Activated CD8-positive, alpha-beta memory T cell treated with anti-CD3 and anti-CD28 coated beads, Interleukin-2, amount 10 ng/mL, durations not matched to agents 7 days and 5 days (primary cell): ENCODE data around the gene SYNE1. TPM values are rescaled to one million over a fixed set of nuclear protein-coding genes. Genes with fewer than 3 reads are reported as not detected.

ENCODE experiments used
- ATAC-seq: fragments of 150-1000 bp; cut with Tn5 transposase; one replicate; pipeline ENCODE4 v1.10.0; 2021; ENCODE audit warnings: moderate library complexity
- CTCF ChIA-PET: fragments of 350-600 bp; sonication (Branson Sonifier 250); formaldehyde crosslinking; loops from one replicate; lab custom pipeline; 2021; ENCODE audit warnings: antibody characterized with exemption; lab: Charles Lee
- DNase-seq: peaks from one replicate; pipeline ENCODE4 v3.0.0-alpha.2; 2020
- H3K27ac Mint-ChIP-seq: one replicate; pipeline ENCODE4 v1.8.0; 2021; ENCODE audit warnings: mild to moderate bottlenecking, mixed read lengths
- H3K27me3 Mint-ChIP-seq: one replicate; pipeline ENCODE4 v1.8.0; 2021; ENCODE audit warnings: mixed read lengths
- H3K36me3 Mint-ChIP-seq: one replicate; pipeline ENCODE4 v1.8.0; 2021; ENCODE audit warnings: mild to moderate bottlenecking, mixed read lengths
- H3K4me1 Mint-ChIP-seq: one replicate; pipeline ENCODE4 v1.8.0; 2021; ENCODE audit warnings: mixed read lengths
- H3K4me3 Mint-ChIP-seq: one replicate; pipeline ENCODE4 v1.8.0; 2021; ENCODE audit warnings: mild to moderate bottlenecking, moderate library complexity, mixed read lengths
- H3K9me3 Mint-ChIP-seq: one replicate; pipeline ENCODE4 v1.8.0; 2022; ENCODE audit warnings: low read depth, mixed read lengths
- total RNA-seq, 2 experiments: library from RNA; stranded (reverse); gene quantifications; one replicate each; pipeline ENCODE4 v1.2.3, GENCODE V29; 2021

Gene SYNE1
- total RNA-seq, 2 experiments from 2014 or later, result 58.5 to 76.6 TPM

DNA sequence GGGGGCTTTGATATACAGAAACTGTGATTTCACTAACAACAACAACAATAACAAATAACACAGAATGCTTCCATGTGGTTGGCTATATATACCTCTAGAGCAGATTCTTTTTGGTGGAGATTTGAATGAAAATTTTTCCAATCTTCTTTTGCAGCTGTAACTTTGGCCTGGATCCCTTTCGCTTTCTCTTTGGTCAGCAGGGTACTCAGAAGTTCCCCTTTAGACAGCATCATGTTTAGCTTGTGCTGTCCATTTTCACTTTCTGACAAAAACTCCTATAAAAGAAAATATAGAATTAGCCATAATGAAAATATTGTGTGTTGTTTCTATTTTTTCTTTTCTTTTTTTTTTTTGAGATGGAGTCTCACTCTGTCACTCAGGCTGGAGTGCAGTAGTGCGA, 264.2 kb downstream of the SYNE1 start:
- no peaks in the 10 kb centered on the region for H3K9me3 Mint-ChIP-seq
- no peak for ATAC-seq
- DNase-seq, result no peak
- no peak overlapping the region for H3K27ac Mint-ChIP-seq
- H3K36me3 Mint-ChIP-seq, result no peaks in the 10 kb centered on the region
- no peak overlapping the region for H3K4me3 Mint-ChIP-seq
- CTCF ChIA-PET, result no interaction called here
- no peaks in the 10 kb centered on the region for H3K27me3 Mint-ChIP-seq
- H3K4me1 Mint-ChIP-seq, result no peaks in the 10 kb centered on the region

DNA sequence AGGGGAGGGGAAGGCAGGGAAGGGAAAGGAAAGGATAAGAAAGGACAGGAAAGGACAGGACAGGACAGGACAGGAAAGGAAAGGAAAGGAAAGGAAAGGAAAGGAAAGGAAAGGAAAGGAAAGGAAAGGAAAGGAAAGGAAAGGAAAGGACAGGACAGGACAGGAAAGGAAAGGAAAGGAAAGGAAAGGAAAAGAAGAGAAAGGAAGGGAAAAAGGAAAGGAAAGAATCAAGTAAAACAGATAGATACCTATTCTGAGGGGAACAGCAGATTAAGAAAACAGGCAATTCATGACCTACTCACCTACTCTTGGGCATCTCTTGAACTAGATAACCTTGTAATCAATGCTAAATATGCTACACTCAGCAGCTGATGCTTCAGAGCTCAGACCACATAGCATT, 265.4 kb downstream of the SYNE1 start:
- no peaks in the 10 kb centered on the region for H3K4me1 Mint-ChIP-seq
- DNase-seq (no peak), ATAC-seq (no peak)
- no peak overlapping the region for H3K4me3 Mint-ChIP-seq
- H3K27ac Mint-ChIP-seq, result no peak overlapping the region
- H3K36me3 Mint-ChIP-seq, result no peaks in the 10 kb centered on the region
- CTCF ChIA-PET, result no interaction called here
- H3K27me3 Mint-ChIP-seq, result no peaks in the 10 kb centered on the region
- H3K9me3 Mint-ChIP-seq, result no peaks in the 10 kb centered on the region

DNA sequence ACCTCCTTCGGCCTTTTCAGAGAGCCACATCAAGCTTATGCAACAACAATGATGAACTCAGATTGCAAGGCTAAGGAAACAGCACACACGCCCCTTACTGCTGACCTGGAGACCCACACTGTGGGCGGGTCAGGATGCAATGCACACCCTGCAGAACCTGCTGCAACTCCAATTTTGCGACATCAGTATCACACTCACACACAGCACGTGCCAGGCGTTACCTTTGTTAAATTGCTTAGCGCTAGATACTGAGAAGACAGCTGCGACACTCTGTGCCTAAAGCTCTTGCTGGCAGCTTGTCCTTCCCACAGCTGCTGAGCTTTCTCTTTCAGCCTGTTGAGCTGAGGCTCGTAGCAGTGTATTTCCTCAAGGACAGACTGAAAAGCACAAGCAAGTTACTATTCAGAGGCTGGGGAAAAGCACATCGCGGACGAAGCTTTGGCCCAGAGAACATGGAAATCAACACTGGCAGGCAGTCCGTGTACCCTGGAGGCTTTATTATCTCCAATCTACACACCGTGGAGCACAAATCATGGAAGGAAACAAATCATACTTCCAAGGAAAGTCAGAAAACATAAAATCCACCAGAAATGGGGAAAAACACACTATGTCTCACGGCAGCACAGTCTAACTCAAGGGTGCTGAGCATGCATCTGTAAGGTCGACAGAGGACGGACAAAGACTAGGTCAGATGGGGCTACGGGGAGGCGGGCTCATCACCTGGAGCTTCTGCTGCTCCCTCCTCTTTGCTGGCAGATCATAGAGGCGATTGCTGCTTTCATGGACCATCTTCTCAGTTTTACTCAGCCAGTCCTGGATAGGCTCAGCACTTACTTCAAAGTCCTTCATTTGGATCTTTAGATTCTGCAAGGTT, 268.2 kb downstream of the SYNE1 start:
- Mint-ChIP-seq H3K27me3 (no peaks in the 10 kb centered on the region), H3K36me3 (no peaks in the 10 kb centered on the region), H3K4me3 (no peak overlapping the region), H3K27ac (no peak overlapping the region), H3K4me1 (no peaks in the 10 kb centered on the region), H3K9me3 (no peaks in the 10 kb centered on the region)
- ATAC-seq, result no peak
- no peak for DNase-seq
- CTCF ChIA-PET, result no interaction called here

DNA sequence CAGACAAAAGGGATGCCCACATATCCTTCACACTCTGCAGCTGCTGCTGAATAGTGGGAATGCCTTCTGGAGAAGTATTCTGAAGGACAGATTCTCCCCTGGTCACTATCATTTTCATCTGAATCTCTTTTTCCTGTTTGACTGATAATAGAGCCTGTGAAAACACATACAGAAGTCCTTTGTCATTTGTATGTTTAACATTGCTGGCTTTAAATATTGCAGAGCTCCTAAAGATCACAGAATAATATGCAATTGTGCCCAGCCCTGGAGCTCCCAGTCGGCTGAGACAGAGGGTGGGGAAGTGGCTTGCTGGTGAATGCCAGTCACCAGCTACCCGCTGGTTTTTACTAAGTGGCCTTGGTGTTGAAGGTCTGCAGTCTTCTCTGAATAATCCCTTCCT, 272.3 kb downstream of the SYNE1 start:
- H3K36me3 Mint-ChIP-seq, result no peaks in the 10 kb centered on the region
- ATAC-seq, result no peak
- H3K9me3 Mint-ChIP-seq, result no peaks in the 10 kb centered on the region
- no peaks in the 10 kb centered on the region for H3K4me1 Mint-ChIP-seq
- H3K27me3 Mint-ChIP-seq, result no peaks in the 10 kb centered on the region
- DNase-seq, result no peak
- CTCF ChIA-PET, result no interaction called here
- no peak overlapping the region for H3K27ac Mint-ChIP-seq
- no peak overlapping the region for H3K4me3 Mint-ChIP-seq

DNA sequence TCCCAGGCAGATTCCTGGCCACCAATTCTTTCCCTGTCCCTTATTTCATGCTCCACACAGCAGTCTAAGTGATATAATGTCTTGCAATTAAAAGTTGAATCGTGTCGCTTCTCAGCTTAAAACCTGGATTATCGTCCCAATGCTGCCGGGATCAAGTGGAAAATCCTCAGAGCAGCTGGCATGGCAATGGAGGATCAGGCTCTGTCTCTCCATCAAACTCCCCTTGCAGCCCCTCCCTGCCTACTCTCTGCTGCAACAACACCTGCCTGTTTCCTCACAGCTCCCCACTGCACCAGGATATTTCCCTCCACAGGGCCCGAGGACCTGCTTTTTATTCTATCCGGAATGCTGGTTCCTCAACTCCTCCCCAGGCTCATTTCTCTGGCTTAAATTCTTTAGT, 277.1 kb downstream of the SYNE1 start:
- H3K36me3 Mint-ChIP-seq, result no peaks in the 10 kb centered on the region
- no peak overlapping the region for H3K27ac Mint-ChIP-seq
- ATAC-seq, result no peak
- CTCF ChIA-PET, result no interaction called here
- H3K4me3 Mint-ChIP-seq, result no peak overlapping the region
- H3K4me1 Mint-ChIP-seq, result no peaks in the 10 kb centered on the region
- H3K27me3 Mint-ChIP-seq, result peaks cover 3% of the 10 kb centered on the region
- H3K9me3 Mint-ChIP-seq, result no peaks in the 10 kb centered on the region
- DNase-seq, result no peak

DNA sequence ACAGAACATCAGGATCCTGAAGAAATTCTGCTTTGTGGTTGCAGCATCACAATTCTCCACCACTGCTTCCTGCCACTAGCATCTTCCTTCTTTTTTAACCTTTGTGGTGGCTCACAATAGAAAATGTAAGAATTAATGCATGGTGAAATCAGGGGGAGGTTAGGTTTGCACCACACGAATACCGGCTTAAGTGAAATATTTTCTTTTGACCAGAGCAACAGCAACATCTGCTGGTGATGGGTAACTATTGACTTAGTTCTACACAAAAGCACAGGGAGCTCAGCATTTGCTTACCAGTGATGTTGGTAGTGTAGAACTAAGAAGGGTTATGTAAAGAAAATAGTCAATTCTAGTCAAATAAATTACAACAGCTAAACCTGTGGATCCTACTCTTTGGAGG, 280.5 kb downstream of the SYNE1 start:
- H3K36me3 Mint-ChIP-seq, result no peaks in the 10 kb centered on the region
- no peak for DNase-seq
- no peaks in the 10 kb centered on the region for H3K9me3 Mint-ChIP-seq
- H3K27me3 Mint-ChIP-seq, result peaks cover 3% of the 10 kb centered on the region
- H3K4me3 Mint-ChIP-seq, result no peak overlapping the region
- peak; percentile 53 for ATAC-seq
- CTCF ChIA-PET, result interaction anchor here (0.6 to 1.2 kb wide), 6 partner anchors 10 to 680 kb away, joined by 3 to 7 read pairs (median 3); no protein-coding TSS in a partner anchor
- H3K27ac Mint-ChIP-seq, result no peak overlapping the region
- no peaks in the 10 kb centered on the region for H3K4me1 Mint-ChIP-seq

DNA sequence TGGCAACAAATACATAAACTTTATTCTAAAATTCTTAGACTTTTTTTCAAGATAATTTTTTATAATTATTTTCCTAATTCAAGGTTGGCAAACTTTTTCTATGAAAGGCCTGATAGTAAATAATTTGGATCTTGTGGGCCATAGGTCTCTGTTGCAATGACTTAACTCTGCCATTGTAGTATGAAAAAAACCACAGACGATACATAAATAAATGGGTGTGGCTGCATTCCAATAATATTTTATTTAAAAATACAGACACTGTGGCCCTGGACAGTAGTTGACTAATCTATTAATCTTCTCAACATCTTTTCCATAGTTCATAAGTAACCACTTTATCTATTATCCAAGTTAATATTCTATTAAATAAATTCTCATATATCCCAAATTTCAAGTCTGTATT, 281.1 kb downstream of the SYNE1 start:
- Mint-ChIP-seq H3K4me1 (no peaks in the 10 kb centered on the region), H3K4me3 (no peak overlapping the region), H3K9me3 (no peaks in the 10 kb centered on the region), H3K27ac (no peak overlapping the region), H3K36me3 (no peaks in the 10 kb centered on the region), H3K27me3 (peaks cover 3% of the 10 kb centered on the region)
- no peak for DNase-seq
- CTCF ChIA-PET, result no interaction called here
- ATAC-seq, result no peak

DNA sequence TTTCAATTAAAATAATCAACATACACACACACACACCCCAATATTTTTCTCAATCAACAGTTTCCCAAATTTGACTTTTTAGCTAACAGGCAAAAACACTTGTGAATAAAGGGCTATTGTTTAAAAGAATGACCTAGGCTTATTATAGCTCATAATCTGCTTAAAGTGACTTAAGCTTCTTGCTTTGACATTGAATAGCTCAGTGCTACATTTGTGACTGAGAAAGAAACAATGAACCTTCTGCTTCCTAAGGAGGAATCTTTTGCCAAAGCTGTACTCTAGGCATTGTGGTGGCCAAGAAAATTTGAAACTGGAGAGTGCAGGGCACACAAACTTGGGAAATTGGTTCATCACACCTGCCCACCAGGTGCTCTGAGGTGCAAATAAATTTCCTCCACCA, 282.0 kb downstream of the SYNE1 start:
- no peaks in the 10 kb centered on the region for H3K9me3 Mint-ChIP-seq
- peaks cover 3% of the 10 kb centered on the region for H3K27me3 Mint-ChIP-seq
- H3K4me1 Mint-ChIP-seq, result no peaks in the 10 kb centered on the region
- ATAC-seq (no peak), DNase-seq (no peak)
- no peak overlapping the region for H3K4me3 Mint-ChIP-seq
- no peaks in the 10 kb centered on the region for H3K36me3 Mint-ChIP-seq
- CTCF ChIA-PET, result no interaction called here
- no peak overlapping the region for H3K27ac Mint-ChIP-seq

DNA sequence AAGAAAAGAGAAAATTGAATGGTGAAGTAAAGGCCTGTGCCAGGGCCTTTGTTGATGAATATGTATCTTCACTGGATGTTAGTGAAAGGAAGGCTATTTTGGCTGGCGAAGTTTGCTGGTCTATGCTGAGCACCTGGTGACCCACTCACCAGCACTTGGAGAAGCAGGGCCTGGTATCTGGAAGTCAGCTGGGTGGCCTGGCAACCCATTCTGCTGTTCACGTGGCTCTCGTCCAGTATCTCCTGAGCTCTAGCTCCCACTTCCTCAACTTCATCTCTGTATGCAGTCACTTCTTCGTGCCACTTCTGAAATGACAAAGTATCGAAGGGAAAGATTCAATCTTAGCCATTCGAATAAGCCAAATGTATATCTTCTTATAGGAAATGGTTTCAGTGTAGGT, 283.7 kb downstream of the SYNE1 start:
- no peaks in the 10 kb centered on the region for H3K9me3 Mint-ChIP-seq
- CTCF ChIA-PET, result interaction anchor here (1.5 to 3.0 kb wide), 2 partner anchors 10 to 15 kb away, joined by 3 to 11 read pairs; no protein-coding TSS in a partner anchor
- no peaks in the 10 kb centered on the region for H3K36me3 Mint-ChIP-seq
- ATAC-seq (no peak), DNase-seq (no peak)
- peaks cover 3% of the 10 kb centered on the region for H3K27me3 Mint-ChIP-seq
- H3K4me1 Mint-ChIP-seq, result no peaks in the 10 kb centered on the region
- no peak overlapping the region for H3K27ac Mint-ChIP-seq
- H3K4me3 Mint-ChIP-seq, result no peak overlapping the region

DNA sequence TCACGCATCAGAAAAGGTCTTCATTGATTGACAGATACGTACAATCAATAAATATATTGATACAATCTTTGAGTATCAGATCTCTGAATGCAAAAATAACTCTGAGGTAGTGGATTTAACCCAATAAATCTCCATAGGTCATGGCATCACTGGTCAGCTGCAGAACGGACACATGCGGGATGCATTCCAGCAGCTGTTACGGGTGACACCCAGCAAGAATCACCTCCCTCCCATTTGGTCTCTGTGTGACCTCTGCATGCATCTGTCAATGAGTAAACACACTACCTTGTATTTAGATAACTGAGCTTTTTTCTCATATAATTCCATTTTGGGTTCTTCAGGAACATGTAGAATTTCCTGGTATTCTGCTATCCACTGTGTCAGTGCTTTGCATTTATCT, 285.4 kb downstream of the SYNE1 start:
- CTCF ChIA-PET, result interaction anchor here (3.0 kb wide), 1 partner anchor 13 kb away, joined by 11 read pairs; no protein-coding TSS in a partner anchor
- no peak overlapping the region for H3K27ac Mint-ChIP-seq
- H3K9me3 Mint-ChIP-seq, result no peaks in the 10 kb centered on the region
- H3K36me3 Mint-ChIP-seq, result no peaks in the 10 kb centered on the region
- H3K4me1 Mint-ChIP-seq, result peaks cover 2% of the 10 kb centered on the region
- no peak overlapping the region for H3K4me3 Mint-ChIP-seq
- peaks cover 2% of the 10 kb centered on the region for H3K27me3 Mint-ChIP-seq
- ATAC-seq (no peak), DNase-seq (no peak)

DNA sequence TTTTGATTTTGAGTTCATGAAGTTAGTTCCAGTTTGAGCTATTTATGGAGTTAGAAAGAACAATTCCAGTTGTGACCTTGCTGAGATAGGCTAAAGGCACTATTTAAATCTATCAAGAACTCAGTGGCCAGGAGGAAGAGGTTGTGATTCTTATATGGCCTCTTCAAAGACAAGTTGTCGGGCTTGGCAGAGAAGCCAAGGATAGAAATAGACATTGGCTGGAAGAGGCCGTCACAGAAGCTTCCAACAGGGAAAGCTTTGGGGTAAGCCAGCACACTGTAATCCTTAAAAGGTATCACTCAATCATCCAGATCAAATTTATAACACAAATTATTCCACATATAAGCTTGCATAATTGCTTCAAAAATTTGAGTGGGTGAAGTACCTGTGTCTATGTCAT, 286.1 kb downstream of the SYNE1 start:
- Mint-ChIP-seq H3K4me3 (no peak overlapping the region), H3K27me3 (peaks cover 2% of the 10 kb centered on the region), H3K4me1 (peaks cover 2% of the 10 kb centered on the region), H3K36me3 (no peaks in the 10 kb centered on the region), H3K9me3 (no peaks in the 10 kb centered on the region), H3K27ac (no peak overlapping the region)
- CTCF ChIA-PET, result interaction anchor here (3.0 kb wide), 1 partner anchor 13 kb away, joined by 11 read pairs; no protein-coding TSS in a partner anchor
- ATAC-seq, result no peak
- DNase-seq, result no peak

DNA sequence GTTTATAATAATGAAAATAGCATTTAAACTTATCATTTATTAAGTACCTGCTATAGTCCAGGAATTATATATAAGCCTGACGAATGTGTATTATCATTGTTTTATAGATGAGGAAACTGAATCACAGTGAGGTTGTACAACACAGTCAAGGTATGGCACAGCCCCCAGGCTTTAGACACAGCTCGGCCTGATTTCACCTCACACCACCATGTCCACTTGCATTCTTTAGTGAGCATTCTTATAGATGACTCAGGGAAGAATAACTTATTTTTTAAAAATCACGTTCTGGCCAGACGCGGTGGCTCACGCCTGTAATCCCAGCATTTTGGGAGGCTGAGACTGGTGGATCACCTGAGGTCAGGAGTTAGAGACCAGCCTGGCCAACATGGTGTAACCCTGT, 289.0 kb downstream of the SYNE1 start:
- Mint-ChIP-seq H3K9me3 (no peaks in the 10 kb centered on the region), H3K4me3 (no peak overlapping the region), H3K27me3 (peaks cover 2% of the 10 kb centered on the region), H3K4me1 (peaks cover 2% of the 10 kb centered on the region), H3K36me3 (no peaks in the 10 kb centered on the region), H3K27ac (no peak overlapping the region)
- ATAC-seq (no peak), DNase-seq (no peak)
- CTCF ChIA-PET, result no interaction called here

DNA sequence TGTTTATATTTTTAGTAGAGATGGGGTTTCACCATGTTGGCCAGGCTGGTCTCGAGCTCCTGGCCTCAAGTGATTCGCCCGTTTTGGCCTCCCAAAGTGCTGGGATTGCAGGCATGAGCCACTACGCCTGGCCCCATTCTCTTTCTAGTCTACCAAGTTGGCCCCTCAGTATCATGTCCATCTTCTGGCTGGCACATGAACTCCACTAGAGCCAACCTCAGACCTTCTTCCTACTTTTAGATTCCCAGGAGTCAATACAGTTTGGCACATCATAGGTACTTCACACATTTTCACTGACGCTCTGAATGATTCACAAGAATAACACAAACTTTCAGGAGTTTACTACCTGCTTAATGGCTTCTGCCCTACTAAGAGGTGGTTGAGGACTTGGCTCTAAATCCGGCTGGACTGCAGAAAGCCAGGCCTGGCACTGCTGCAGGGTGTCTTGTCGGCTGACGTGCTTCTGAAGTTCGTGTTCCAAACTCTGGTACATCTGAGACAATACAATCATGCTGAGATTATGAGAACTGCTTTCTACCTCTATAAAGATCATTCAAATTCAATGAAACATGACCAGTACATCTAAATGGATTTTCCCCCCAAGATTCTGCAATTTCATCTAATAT, 293.3 kb downstream of the SYNE1 start:
- CTCF ChIA-PET, result interaction anchor here (1.5 kb wide), 1 partner anchor 9 kb away, joined by 3 read pairs; no protein-coding TSS in a partner anchor
- ATAC-seq, result no peak
- no peaks in the 10 kb centered on the region for H3K36me3 Mint-ChIP-seq
- DNase-seq, result no peak
- no peak overlapping the region for H3K4me3 Mint-ChIP-seq
- no peak overlapping the region for H3K27ac Mint-ChIP-seq
- H3K9me3 Mint-ChIP-seq, result no peaks in the 10 kb centered on the region
- H3K4me1 Mint-ChIP-seq, result peaks cover 9% of the 10 kb centered on the region
- H3K27me3 Mint-ChIP-seq, result peaks cover 6% of the 10 kb centered on the region

DNA sequence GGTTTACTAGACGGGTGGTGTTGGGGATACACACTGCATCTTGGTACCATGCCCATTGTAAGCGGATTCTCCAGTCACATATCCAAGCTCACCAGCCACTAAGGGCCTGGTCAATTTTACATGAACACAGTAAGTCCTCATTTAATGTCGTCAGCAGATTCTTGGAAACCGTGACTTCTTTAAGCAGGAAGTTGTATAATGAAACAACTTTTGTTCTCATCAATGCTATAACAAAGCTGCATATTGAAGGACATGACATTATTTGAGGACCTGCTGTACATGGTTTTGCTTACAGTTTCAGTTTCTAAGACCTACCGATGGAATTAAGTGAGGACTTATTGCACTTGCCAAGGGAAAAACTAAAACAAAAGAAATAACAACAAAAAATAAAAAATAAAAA, 295.6 kb downstream of the SYNE1 start:
- no peak for ATAC-seq
- Mint-ChIP-seq H3K27ac (no peak overlapping the region), H3K9me3 (no peaks in the 10 kb centered on the region), H3K27me3 (peaks cover 6% of the 10 kb centered on the region), H3K36me3 (no peaks in the 10 kb centered on the region), H3K4me1 (peaks cover 8% of the 10 kb centered on the region), H3K4me3 (no peak overlapping the region)
- CTCF ChIA-PET, result no interaction called here
- DNase-seq, result no peak
